GM10266 (cell line): ENCODE measurements around the gene TAPT1.
"Not testable (repeated sequence)": the region's sequence is repeated elsewhere in the genome, so short reads cannot be mapped to it uniquely, and the experiment has no call there.

Experiments used
- DNase-seq: peaks from one replicate; pipeline ENCODE4 v3.0.0; 2012; ENCODE audit errors: extremely low spot score
- TF ChIP-seq, protein P1 (sequence below): IDR thresholded peaks from 2 replicates; pipeline ENCODE4 v1.5.1; 2012; ENCODE audit warnings: mild to moderate bottlenecking, low read depth; ENCODE audit not compliant: control insufficient read depth, insufficient read depth; ENCODE audit errors: missing control alignments

Gene TAPT1

DNA sequence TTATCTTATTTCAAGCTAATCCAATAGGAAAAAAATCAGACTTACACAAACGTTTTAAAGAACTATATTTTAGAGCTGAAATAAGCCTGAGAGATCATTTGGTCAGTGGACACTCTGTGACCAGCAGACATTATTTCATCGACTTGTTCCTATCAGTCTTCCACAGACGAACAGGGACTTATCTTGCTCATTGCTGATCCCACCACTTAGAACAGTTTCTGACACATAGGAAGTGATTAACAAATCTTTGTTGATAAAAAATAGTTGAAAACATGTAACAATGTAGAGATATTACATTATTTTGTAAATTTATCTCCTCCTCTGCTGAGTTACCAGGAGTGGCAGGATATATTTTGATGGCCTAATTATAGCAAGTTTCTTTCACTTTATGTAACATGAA, 65.8 kb downstream of the TAPT1 start:
- no peak for DNase-seq
- TF ChIP-seq, protein P1, sequence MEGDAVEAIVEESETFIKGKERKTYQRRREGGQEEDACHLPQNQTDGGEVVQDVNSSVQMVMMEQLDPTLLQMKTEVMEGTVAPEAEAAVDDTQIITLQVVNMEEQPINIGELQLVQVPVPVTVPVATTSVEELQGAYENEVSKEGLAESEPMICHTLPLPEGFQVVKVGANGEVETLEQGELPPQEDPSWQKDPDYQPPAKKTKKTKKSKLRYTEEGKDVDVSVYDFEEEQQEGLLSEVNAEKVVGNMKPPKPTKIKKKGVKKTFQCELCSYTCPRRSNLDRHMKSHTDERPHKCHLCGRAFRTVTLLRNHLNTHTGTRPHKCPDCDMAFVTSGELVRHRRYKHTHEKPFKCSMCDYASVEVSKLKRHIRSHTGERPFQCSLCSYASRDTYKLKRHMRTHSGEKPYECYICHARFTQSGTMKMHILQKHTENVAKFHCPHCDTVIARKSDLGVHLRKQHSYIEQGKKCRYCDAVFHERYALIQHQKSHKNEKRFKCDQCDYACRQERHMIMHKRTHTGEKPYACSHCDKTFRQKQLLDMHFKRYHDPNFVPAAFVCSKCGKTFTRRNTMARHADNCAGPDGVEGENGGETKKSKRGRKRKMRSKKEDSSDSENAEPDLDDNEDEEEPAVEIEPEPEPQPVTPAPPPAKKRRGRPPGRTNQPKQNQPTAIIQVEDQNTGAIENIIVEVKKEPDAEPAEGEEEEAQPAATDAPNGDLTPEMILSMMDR, result no peak

DNA sequence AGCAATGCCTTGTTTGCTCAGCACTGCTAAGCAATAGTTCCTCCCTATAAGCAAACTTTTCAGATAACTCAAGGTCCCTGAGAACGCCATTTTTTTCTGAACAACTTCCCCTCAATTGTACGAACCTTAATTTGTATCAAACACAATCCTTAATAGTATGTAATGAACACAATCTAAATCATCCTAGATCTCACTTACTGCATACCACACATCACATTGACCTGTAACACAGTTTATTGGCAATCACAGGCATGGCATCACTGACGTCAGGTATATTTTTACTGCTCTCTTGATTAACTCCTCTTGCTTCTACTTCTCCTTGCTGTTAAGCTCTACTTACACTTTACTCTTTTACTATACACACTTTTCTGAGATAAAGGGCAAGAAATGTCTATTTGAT, 67.0 kb downstream of the TAPT1 start:
- TF ChIP-seq, protein P1, result no peak
- no peak for DNase-seq

DNA sequence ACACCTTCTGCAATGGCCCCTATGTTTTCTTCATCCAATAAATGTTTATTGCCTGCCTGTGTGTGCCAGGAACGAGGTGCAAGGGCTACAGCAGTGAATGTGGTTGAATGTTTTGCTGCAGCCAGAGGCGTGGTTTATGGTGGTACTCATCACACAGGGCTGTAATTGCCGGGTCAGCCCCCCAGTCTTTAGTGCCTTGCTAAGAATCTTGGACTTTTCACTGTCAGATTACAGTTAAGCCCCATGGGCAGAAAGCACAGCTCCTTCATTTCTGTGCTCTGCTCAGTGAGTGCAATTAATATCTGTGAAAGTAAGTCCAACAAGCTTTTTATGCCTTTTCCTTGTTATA, 67.8 kb downstream of the TAPT1 start:
- DNase-seq, result no peak
- TF ChIP-seq, protein P1, result no peak

DNA sequence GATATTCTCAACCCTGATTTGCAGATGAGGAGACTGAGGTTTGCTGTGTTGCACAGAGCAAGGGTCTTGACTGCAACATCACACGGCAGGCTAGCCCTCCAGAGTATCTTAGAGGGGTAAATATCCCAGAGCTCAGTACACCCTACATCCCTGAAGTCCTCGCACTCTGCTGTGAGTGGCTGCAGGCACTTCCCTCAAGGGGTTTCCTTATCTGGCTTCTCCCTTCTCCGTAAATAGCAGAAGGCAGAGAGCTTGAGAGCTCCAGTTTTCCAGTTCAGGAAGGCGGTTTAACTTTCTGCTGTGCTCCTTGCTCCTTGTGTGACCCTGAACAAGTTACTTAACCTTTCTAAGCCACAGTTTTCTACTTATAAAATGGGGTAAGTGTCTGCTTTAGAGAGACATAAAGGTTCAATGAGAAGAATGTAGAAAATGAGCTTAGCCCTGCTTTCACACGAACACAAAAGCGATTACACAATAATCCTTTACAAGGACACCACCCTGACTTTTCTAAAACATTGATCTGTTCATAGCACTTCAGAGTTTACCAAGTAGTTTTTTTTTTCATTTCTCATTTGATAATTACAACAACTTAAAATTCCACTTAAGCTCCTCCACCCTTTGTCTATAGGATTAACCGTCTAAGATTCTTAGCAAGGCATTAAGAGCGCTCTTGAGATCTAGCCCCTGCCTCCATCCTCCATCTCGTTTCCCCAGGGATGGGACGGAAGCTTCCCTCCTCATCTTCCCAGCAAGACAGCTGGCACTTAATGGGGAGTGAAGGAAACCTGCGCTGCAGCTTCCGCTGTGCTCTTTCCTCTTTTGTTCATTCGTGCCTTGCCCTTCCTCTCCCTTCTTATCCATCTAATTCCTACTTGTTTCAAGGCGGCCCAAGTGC, 68.4 kb downstream of the TAPT1 start:
- DNase-seq, result no peak
- TF ChIP-seq, protein P1, result no peak

DNA sequence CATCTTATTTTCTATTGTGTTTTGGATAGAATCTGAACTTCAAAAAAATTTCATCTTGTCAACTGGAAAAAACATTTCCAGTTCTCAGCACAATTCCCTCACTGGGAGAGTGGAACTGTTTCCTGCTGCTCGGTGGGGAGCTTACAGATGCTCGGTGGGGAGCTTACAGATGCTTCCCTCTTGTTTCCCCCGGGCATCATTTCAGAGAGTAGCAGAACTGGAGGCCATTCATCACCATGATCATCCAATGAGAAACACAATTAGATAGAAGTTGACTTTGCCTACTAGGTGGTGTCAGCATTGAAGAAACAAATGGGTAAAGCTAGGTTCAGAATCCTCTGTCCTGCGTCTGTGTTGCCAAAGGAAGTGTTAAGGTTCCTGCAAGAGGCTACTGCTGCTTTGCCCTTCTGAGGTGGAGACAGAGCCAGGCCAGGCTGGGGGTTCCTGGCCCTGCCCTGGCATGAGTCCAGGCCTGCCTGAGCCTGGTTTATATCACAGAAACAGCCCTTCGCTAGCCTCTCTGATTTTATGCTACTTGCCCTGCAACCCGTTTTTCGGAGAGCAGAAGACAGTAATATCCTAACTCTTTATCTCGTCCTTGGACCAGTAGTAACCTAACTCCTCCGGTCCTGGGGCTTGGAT, 70.6 kb downstream of the TAPT1 start:
- DNase-seq, result no peak
- TF ChIP-seq, protein P1, result no peak

DNA sequence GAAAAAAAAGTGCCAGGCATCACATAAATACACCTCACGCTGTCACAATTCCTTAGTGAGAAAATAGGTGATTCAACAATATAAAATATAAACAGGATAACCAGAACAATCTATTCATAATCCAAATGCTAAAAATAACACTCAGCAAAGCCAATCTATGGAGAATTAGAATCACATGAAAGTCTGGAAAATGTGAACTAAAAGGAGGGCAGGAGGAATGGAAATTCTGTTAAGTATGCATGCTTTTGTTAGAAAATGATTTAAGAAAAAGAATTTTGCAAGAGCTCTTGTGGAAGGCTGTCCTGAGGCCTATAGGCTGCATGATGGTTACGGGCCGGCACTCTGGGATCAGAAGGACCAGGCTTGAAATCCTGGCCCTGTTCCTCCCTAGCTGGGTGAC, 71.8 kb downstream of the TAPT1 start:
- TF ChIP-seq, protein P1, result no peak
- no peak for DNase-seq

DNA sequence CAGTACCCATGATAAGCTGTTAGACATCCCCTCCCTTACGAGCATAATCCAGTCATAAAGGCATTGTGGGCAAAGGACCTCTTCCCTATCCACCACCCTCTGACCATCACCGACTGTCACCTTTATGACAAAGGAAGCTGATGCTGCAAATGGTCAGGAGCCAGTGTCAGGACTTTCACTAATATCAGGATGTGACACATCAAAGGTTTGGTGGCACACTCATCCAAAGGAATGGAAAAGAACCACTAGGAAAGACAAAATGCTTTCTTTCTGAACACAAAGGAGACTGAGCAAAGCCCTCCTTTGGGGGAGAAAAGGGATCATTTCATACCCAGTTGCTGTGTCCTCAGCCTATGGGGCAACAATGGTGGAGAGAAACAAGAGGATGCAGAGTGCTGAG, 75.6 kb downstream of the TAPT1 start:
- no peak for DNase-seq
- TF ChIP-seq, protein P1, result no peak

DNA sequence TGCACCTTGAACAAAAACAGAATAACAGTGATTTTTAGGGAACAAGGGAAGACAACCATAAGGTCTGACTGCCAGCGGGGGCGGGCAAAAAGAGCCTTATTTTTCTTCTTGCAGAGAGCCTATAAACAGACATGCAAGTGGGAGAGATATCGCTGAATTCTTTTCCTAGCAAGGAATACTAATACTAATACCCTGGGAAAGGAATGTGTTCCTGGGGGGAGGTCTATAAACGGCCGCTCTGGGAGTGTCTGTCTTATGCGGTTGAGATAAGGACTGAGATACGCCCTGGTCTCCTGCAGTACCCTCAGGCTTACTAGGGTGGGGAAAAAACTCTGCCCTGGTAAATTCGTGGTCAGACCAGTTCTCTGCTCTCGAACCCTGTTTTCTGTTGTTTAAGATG, 81.4 kb downstream of the TAPT1 start:
- not testable (repeated sequence) for DNase-seq
